ENCODE data around the gene COX4I2.

DNA sequence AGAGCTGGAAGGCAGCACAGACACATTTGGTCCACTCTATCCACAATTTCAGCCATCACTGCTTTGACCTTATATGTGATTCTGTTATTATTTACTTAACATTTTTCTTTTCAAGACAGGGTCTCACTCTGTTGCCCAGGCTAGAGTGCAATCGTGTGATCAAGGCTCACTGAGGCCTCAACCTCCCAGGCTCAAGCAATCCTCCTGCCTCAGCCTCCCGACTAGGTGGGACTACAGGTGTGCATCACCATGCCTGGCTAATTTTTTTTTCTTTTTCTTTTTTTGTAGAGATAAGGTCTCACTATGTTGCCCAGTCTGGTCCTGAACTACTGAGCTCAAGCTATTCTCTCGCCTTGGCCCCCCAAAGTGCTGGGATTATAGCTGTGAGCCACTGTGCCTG is 44.6 kb downstream of the COX4I2 start:
- TF ChIP-seq CTCF (IDR thresholded peaks at IDR 0.05) (no peak), TCF7L2 (IDR thresholded peaks at IDR 0.05; ENCODE audit: low read depth, low read length) (no peak), SIN3A (IDR thresholded peaks at IDR 0.05; ENCODE audit: borderline replicate concordance, insufficient read depth, low read depth, low read length) (no peak)

Measured in Panc1 (cell line).